Measurements from ENCODE around the gene SLC26A9. TPM values are rescaled to one million over a fixed set of nuclear protein-coding genes. Genes with fewer than 3 reads are reported as not detected.

Gene SLC26A9, protein sequence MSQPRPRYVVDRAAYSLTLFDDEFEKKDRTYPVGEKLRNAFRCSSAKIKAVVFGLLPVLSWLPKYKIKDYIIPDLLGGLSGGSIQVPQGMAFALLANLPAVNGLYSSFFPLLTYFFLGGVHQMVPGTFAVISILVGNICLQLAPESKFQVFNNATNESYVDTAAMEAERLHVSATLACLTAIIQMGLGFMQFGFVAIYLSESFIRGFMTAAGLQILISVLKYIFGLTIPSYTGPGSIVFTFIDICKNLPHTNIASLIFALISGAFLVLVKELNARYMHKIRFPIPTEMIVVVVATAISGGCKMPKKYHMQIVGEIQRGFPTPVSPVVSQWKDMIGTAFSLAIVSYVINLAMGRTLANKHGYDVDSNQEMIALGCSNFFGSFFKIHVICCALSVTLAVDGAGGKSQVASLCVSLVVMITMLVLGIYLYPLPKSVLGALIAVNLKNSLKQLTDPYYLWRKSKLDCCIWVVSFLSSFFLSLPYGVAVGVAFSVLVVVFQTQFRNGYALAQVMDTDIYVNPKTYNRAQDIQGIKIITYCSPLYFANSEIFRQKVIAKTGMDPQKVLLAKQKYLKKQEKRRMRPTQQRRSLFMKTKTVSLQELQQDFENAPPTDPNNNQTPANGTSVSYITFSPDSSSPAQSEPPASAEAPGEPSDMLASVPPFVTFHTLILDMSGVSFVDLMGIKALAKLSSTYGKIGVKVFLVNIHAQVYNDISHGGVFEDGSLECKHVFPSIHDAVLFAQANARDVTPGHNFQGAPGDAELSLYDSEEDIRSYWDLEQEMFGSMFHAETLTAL
- 0.04 TPM for total RNA-seq
- under 1 TPM; 0.04 to 0.22 (median 0.08) TPM for polyA plus RNA-seq (ENCODE audit: insufficient read depth in 1 of 8, insufficient read length in 8 of 8, low replicate concordance in 1 of 8)
- long read RNA-seq, donor 1 = 0 reads
- long read RNA-seq, donor 2 = 0 reads
- long read RNA-seq, donor 3 = 0 reads
- long read RNA-seq, donor 4 = 0 reads
- long read RNA-seq, donor 5 = 0 reads
- long read RNA-seq, donor 6 = 0 reads
- long read RNA-seq, donor 7 = 0 reads
- long read RNA-seq, donor 8 = 0 reads
- long read RNA-seq, donor 9 = 0 reads
- long read RNA-seq, donor 10 = 0 reads
- long read RNA-seq, donor 11 = 0 reads

DNA sequence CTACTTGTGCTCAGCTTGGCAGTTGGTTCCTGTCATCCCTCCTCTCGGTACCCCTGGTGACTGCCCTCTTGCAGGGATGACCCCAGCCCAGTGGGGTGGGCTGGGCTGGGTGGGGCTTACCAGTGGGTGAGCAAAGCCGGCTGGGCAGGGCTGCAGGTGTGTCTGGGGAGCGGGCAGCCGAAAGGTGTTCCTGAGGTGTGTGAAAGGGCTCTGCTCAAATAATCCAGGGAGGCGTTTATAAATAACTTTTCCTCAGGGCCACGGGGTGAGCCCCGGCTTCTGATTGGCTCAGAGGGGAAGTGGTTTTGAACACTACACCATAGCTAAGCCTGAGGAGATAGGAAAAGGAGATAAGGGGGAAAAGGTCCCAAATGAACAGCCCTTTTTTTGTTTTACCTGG, at the start of gene SLC26A9:
TSS of gene SLC26A9 (minus strand) at position 212 of the 400 bp plus-strand sequence. CDS start 7,636 bp downstream, outside the sequence.
- DNase-seq = no peak
- Histone ChIP-seq H3K27ac (ENCODE audit: low read length) (no peak within 1 kb of the TSS), H3K27me3 (ENCODE audit: control insufficient read depth, insufficient read depth, low read length) (peaks cover 44% of the 10 kb centered on the region), H3K36me3 (ENCODE audit: control insufficient read depth, insufficient read depth, low read length) (no peaks in the 10 kb centered on the region), H3K4me1 (ENCODE audit: control insufficient read depth, insufficient read depth, low read length) (no peaks in the 10 kb centered on the region), H3K4me3 (ENCODE audit: low read length) (no peak within 1 kb of the TSS), H3K9me3 (replicated peaks; ENCODE audit: control insufficient read depth, low read depth, low read length) (no peaks in the 10 kb centered on the region)
- WGBS (ENCODE audit: insufficient coverage) = 49% methylated on average over 6 of the region's 7 CpGs

DNA sequence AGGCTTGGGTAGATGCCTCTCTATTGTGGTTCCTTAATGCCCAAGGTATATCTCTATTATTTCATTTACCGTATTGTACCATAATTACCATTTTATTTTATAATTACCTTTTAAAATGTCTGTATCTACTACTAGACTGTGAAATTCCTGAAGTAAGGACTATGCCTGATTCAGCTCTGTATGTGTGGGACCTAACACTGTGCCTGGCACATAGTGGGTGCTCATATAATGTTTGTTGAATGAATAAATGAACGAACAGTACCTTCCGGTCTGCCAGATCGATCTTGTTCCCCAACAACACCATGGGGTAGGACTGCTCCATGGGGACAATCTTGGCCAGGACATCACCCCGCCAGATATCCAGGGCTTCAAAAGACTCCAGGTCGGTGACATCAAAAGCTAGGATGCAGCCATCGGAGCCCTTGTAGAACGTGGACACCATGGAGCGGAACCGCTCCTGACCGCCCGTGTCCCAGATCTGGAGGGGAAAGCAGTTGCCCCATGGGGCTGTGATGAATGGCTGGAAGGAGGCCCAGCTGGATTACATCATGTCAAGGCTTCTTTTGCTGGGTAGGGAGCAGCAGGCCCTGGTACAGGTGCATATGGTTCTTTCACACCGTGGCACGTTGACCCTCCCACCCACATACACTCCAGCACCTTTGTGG, 49.1 kb upstream of the SLC26A9 start:
- Histone ChIP-seq H3K9me3 (replicated peaks; ENCODE audit: control insufficient read depth, low read depth, low read length) (no peaks in the 10 kb centered on the region), H3K4me3 (ENCODE audit: low read length) (no peak overlapping the region), H3K27ac (ENCODE audit: low read length) (no peak overlapping the region), H3K36me3 (ENCODE audit: control insufficient read depth, insufficient read depth, low read length) (peaks cover 31% of the 10 kb centered on the region), H3K27me3 (ENCODE audit: control insufficient read depth, insufficient read depth, low read length) (no peaks in the 10 kb centered on the region), H3K4me1 (ENCODE audit: control insufficient read depth, insufficient read depth, low read length) (peaks cover 16% of the 10 kb centered on the region)
- DNase-seq = no peak
- 98% methylated on average over 10 of the region's 14 CpGs for WGBS (ENCODE audit: insufficient coverage)

DNA sequence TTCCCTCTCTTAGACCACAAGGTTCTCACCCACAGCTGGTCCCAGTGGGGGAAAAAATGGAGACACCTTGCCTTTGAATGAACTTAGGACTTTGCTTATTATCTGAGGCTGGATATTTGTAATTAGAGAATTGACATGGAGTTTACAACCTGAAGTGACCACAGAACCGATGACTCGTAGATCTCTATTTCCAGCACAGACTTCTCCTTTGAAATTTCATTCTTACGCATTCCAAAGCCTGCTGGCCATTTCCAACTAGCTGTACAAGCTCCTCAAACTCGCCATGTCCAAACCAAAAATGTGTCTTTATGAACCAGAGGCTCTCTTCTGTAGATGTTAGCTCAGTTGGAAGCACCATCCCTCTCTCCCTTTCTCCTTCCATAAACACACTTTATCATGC, 48.0 kb upstream of the SLC26A9 start:
- Histone ChIP-seq H3K9me3 (replicated peaks; ENCODE audit: control insufficient read depth, low read depth, low read length) (no peaks in the 10 kb centered on the region), H3K27me3 (ENCODE audit: control insufficient read depth, insufficient read depth, low read length) (no peaks in the 10 kb centered on the region), H3K27ac (ENCODE audit: low read length) (no peak overlapping the region), H3K4me1 (ENCODE audit: control insufficient read depth, insufficient read depth, low read length) (peaks cover 21% of the 10 kb centered on the region), H3K36me3 (ENCODE audit: control insufficient read depth, insufficient read depth, low read length) (peaks cover 31% of the 10 kb centered on the region), H3K4me3 (ENCODE audit: low read length) (no peak overlapping the region)
- 70% methylated on average over 2 of the region's 4 CpGs for WGBS (ENCODE audit: insufficient coverage)
- no peak for DNase-seq

DNA sequence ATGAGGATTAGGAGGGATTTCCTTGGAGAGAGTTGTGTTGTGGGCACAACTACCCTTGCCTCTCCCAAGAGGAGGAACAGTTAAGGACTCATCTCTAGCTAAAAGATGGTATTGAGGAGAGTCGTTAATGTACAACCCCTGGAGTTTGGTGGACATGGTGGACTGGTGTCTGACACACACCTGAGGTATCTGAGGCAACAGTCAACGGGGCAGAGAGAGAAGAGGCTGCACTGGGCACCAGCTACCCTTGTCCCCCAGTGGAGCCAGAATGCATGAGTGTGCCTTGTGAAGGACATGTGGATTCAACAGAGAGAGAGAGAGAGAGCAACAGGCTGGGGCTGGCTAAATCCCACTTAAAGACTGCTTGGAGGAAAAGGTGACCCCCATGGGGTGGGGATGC, 47.0 kb upstream of the SLC26A9 start:
- DNase-seq = no peak
- Histone ChIP-seq H3K36me3 (ENCODE audit: control insufficient read depth, insufficient read depth, low read length) (peaks cover 33% of the 10 kb centered on the region), H3K9me3 (replicated peaks; ENCODE audit: control insufficient read depth, low read depth, low read length) (no peaks in the 10 kb centered on the region), H3K27me3 (ENCODE audit: control insufficient read depth, insufficient read depth, low read length) (no peaks in the 10 kb centered on the region), H3K27ac (ENCODE audit: low read length) (no peak overlapping the region), H3K4me3 (ENCODE audit: low read length) (no peak overlapping the region), H3K4me1 (ENCODE audit: control insufficient read depth, insufficient read depth, low read length) (peaks cover 22% of the 10 kb centered on the region)
- WGBS (ENCODE audit: insufficient coverage) = 84% methylated on average over 2 of the region's 2 CpGs

DNA sequence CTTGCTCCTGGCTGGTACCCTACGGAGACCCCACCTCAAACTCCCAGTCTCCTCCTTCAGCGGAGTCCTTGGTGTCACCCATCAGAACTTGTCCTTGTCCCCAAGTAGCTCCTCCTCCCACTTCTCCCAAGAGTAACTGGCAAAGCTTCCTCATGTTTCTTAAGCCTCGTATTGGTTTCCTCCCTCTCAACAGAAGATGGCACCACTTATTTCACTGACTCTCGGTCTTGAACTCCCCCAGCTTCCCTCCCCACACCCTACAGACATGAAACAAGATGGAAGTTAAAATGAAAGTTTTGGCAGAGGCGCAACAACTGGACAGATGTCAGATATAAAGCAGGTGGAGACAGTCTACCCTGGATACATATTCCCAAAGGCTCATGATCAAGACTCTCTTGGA, 46.5 kb upstream of the SLC26A9 start:
- no peaks in the 10 kb centered on the region for H3K9me3 ChIP-seq (replicated peaks; ENCODE audit: control insufficient read depth, low read depth, low read length)

DNA sequence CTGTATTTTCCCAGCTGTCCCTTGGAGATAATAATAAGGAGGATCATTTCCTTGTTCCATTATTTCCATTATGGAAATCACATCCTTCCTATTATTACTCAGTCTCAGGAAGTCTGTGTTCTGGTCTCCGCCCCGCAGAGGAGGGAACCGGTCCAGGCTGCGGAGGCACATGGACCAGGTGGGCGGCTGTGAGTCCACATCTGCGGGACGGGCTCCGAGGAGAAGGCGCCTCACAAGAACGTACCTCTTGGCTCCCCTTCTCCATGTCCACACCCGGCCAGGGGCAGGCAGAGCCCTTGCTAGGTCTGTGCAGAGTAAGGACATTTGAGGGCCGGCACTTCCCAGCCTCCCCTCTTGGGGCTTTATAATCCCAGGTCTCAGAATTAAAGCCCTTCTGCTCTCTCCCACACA, 45.3 kb upstream of the SLC26A9 start:
- H3K4me1 ChIP-seq (ENCODE audit: control insufficient read depth, insufficient read depth, low read length) = peaks cover 25% of the 10 kb centered on the region
- no peaks in the 10 kb centered on the region for H3K9me3 ChIP-seq (replicated peaks; ENCODE audit: control insufficient read depth, low read depth, low read length)
- peaks cover 33% of the 10 kb centered on the region for H3K36me3 ChIP-seq (ENCODE audit: control insufficient read depth, insufficient read depth, low read length)
- H3K4me3 ChIP-seq (ENCODE audit: low read length) = no peak overlapping the region
- no peaks in the 10 kb centered on the region for H3K27me3 ChIP-seq (ENCODE audit: control insufficient read depth, insufficient read depth, low read length)
- peak; percentile 75 for DNase-seq
- H3K27ac ChIP-seq (ENCODE audit: low read length) = peak overlapping the region; percentile 26
- 11% methylated on average over 11 of the region's 12 CpGs for WGBS (ENCODE audit: insufficient coverage)

More for the DNA sequence above, 46.5 kb upstream of the SLC26A9 start:
- WGBS (ENCODE audit: insufficient coverage) = 89% methylated on average over 2 of the region's 5 CpGs
- H3K4me3 ChIP-seq (ENCODE audit: low read length) = no peak overlapping the region
- peaks cover 23% of the 10 kb centered on the region for H3K4me1 ChIP-seq (ENCODE audit: control insufficient read depth, insufficient read depth, low read length)
- H3K27me3 ChIP-seq (ENCODE audit: control insufficient read depth, insufficient read depth, low read length) = no peaks in the 10 kb centered on the region
- peaks cover 35% of the 10 kb centered on the region for H3K36me3 ChIP-seq (ENCODE audit: control insufficient read depth, insufficient read depth, low read length)
- H3K27ac ChIP-seq (ENCODE audit: low read length) = no peak overlapping the region
- no peak for DNase-seq

DNA sequence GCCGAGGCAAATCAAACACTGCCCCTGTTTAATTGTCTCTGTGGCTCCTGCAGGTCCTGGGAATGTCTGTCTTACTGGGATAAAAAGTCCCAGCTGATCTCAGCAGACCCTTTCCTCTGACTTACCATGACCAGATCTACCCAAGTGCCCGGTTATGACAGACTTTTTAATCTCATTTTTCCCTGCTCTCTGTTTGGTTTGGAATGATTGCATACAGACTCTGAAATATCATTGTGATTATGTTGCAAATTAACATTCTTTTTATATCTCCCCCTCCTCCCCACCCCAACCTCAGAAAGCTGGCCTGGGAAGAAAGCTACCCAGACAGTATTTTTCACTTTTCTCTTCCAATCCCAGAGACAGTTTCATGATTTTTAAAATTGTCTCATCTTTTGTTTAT, 43.6 kb upstream of the SLC26A9 start:
- H3K27me3 ChIP-seq (ENCODE audit: control insufficient read depth, insufficient read depth, low read length) = no peaks in the 10 kb centered on the region
- H3K27ac ChIP-seq (ENCODE audit: low read length) = no peak overlapping the region
- H3K9me3 ChIP-seq (replicated peaks; ENCODE audit: control insufficient read depth, low read depth, low read length) = no peaks in the 10 kb centered on the region
- H3K4me3 ChIP-seq (ENCODE audit: low read length) = no peak overlapping the region
- peaks cover 25% of the 10 kb centered on the region for H3K4me1 ChIP-seq (ENCODE audit: control insufficient read depth, insufficient read depth, low read length)
- no CpG with 5 or more reads among the region's 2 CpGs for WGBS (ENCODE audit: insufficient coverage)
- peaks cover 32% of the 10 kb centered on the region for H3K36me3 ChIP-seq (ENCODE audit: control insufficient read depth, insufficient read depth, low read length)
- no peak for DNase-seq

DNA sequence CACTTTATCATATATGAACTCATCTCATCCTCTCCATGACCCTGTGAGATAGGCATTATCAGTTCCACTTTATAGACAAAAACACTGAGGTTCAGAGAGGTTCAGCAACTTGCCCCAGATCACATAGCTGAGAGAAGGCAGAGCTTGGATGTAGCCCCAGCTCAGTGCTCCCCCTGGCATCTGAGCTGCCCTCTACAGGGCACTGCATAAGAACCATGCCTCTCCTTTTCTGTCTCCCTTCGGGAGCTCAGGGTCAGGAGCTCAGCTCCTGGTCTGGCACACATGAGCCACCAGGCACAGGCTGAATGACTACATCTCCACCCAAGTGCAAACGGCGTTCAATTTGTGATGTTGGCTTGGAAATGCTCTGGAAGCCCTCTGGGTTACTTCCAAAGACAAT, 43.0 kb upstream of the SLC26A9 start:
- no peaks in the 10 kb centered on the region for H3K27me3 ChIP-seq (ENCODE audit: control insufficient read depth, insufficient read depth, low read length)
- WGBS (ENCODE audit: insufficient coverage) = no CpG with 5 or more reads among the region's 3 CpGs
- DNase-seq = no peak
- H3K27ac ChIP-seq (ENCODE audit: low read length) = no peak overlapping the region
- no peak overlapping the region for H3K4me3 ChIP-seq (ENCODE audit: low read length)
- no peaks in the 10 kb centered on the region for H3K9me3 ChIP-seq (replicated peaks; ENCODE audit: control insufficient read depth, low read depth, low read length)
- H3K36me3 ChIP-seq (ENCODE audit: control insufficient read depth, insufficient read depth, low read length) = peaks cover 29% of the 10 kb centered on the region
- peaks cover 25% of the 10 kb centered on the region for H3K4me1 ChIP-seq (ENCODE audit: control insufficient read depth, insufficient read depth, low read length)

DNA sequence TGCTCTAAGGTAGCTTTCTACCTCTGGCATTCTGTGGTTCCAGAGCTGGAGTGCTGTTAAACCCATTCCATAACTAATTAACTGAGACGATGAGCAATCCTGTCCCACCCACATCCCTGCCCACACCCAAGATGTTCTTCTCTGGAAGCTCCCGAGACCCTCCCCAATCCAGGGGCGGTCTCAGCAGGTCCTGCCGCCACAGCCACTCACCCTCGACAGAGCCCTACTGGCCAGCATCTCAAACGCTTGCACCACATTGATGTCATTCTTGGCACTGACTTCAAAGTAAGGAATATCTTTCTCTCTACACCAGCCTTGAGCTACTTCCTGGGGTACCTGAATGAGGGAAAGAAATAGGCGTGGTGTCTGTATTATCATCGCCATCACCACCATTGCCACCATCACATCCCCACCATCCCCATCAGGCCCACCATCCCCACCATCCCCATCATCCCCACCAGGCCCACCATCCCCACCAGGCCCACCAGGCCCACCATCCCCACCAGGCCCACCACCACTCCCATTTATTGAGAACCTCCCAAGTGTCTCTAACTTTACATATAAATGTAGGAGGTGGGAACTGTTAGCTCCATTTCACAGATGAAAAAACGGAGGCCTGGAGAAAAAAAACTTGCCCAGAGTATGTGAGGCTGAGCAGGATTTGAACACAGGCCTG, 42.2 kb upstream of the SLC26A9 start:
- DNase-seq = no peak
- 82% methylated on average over 5 of the region's 9 CpGs for WGBS (ENCODE audit: insufficient coverage)
- Histone ChIP-seq H3K4me3 (ENCODE audit: low read length) (no peak overlapping the region), H3K4me1 (ENCODE audit: control insufficient read depth, insufficient read depth, low read length) (peaks cover 25% of the 10 kb centered on the region), H3K9me3 (replicated peaks; ENCODE audit: control insufficient read depth, low read depth, low read length) (no peaks in the 10 kb centered on the region), H3K36me3 (ENCODE audit: control insufficient read depth, insufficient read depth, low read length) (peaks cover 29% of the 10 kb centered on the region), H3K27me3 (ENCODE audit: control insufficient read depth, insufficient read depth, low read length) (no peaks in the 10 kb centered on the region), H3K27ac (ENCODE audit: low read length) (no peak overlapping the region)

Data from muscle of leg (tissue), 16 donors.